CD14-positive monocyte (primary cell): ENCODE measurements around the gene IL18RAP. TPM values are rescaled to one million over a fixed set of nuclear protein-coding genes. Genes with fewer than 3 reads are reported as not detected.

Experiments used
- DNase-seq, 3 donors: peaks; one replicate each; pipeline ENCODE4 v3.0.0-alpha.2; 2011 to 2022
- H2AFZ ChIP-seq: 2 replicates; pipeline ENCODE4 v1.6.0; 2012; ENCODE audit warnings: mild to moderate bottlenecking, low read depth, low read length, inconsistent platforms; ENCODE audit not compliant: insufficient read depth, poor library complexity, severe bottlenecking
- H3K27ac ChIP-seq, 2 donors: 1 replicate in 1 of 2; 2 replicates in 1 of 2; pipeline ENCODE4 v1.5.1; 2012 to 2013; ENCODE audit warnings: low read length in 2 of 2, control low read depth in 1 of 2, inconsistent platforms in 1 of 2, low read depth in 1 of 2, mild to moderate bottlenecking in 1 of 2
- H3K27me3 ChIP-seq, 2 donors: one replicate each; pipeline versions ENCODE4 v1.6.0 to v1.6.1; 2011 to 2013; ENCODE audit warnings: low read length in 2 of 2; ENCODE audit not compliant: control insufficient read depth in 2 of 2, insufficient read depth in 2 of 2
- H3K36me3 ChIP-seq, 2 donors: replicated peaks in 1 of 2; 1 replicate in 1 of 2; 2 replicates in 1 of 2; pipeline versions ENCODE4 v1.5.1 to v1.6.1; 2012 to 2013; ENCODE audit warnings: low read length in 2 of 2, control low read depth in 1 of 2, inconsistent platforms in 1 of 2, mild to moderate bottlenecking in 1 of 2; ENCODE audit not compliant: insufficient read depth in 2 of 2, control insufficient read depth in 1 of 2
- H3K4me1 ChIP-seq, 2 donors: 1 replicate in 1 of 2; 2 replicates in 1 of 2; pipeline versions ENCODE4 v1.5.1 to v1.6.1; 2012 to 2013; ENCODE audit warnings: low read length in 2 of 2, control low read depth in 1 of 2, inconsistent platforms in 1 of 2, mild to moderate bottlenecking in 1 of 2, moderate library complexity in 1 of 2; ENCODE audit not compliant: insufficient read depth in 2 of 2, control insufficient read depth in 1 of 2
- H3K4me2 ChIP-seq: replicated peaks from 2 replicates; pipeline ENCODE3; 2012; ENCODE audit warnings: low read length, moderate library complexity, mild to moderate bottlenecking; ENCODE audit not compliant: poor library complexity, severe bottlenecking; ENCODE audit errors: extremely low read depth
- H3K4me3 ChIP-seq, 3 experiments: fragments of 200-600 bp in 1 of 3; sonication (generic) in 1 of 3; replicated peaks in 1 of 3; 1 replicate in 2 of 3; 2 replicates in 1 of 3; pipeline ENCODE4 v1.5.1; 2011 to 2013; ENCODE audit warnings: low read length in 3 of 3, mild to moderate bottlenecking in 3 of 3, control low read depth in 2 of 3, low read depth in 2 of 3, inconsistent platforms in 1 of 3, moderate library complexity in 1 of 3
- H3K79me2 ChIP-seq: 2 replicates; pipeline ENCODE4 v1.6.0; 2012; ENCODE audit warnings: mild to moderate bottlenecking, control low read depth, inconsistent platforms, low read length, moderate library complexity; ENCODE audit not compliant: insufficient read depth
- H3K9ac ChIP-seq: 2 replicates; pipeline ENCODE4 v1.6.0; 2017; ENCODE audit warnings: low read length, mild to moderate bottlenecking; ENCODE audit not compliant: insufficient read depth, poor library complexity, severe bottlenecking
- H3K9me3 ChIP-seq, 2 donors: replicated peaks in 1 of 2; 1 replicate in 1 of 2; 2 replicates in 1 of 2; pipeline versions ENCODE4 v1.5.1 to v1.6.1; 2012 to 2013; ENCODE audit warnings: low read length in 2 of 2, control low read depth in 1 of 2; ENCODE audit not compliant: control insufficient read depth in 1 of 2, insufficient read depth in 1 of 2
- H4K20me1 ChIP-seq: 2 replicates; pipeline ENCODE4 v1.6.0; 2012; ENCODE audit warnings: mild to moderate bottlenecking, low read length, control low read depth, moderate library complexity; ENCODE audit not compliant: insufficient read depth
- H3K27ac Mint-ChIP-seq, 7 donors: one replicate each; pipeline ENCODE4 v1.8.0; 2020; ENCODE audit warnings: mild to moderate bottlenecking in 7 of 7, mixed read lengths in 7 of 7, moderate library complexity in 6 of 7, inconsistent platforms in 2 of 7
- H3K27me3 Mint-ChIP-seq, 3 donors: one replicate each; pipeline ENCODE4 v1.8.0; 2021 to 2022; ENCODE audit warnings: low read depth in 3 of 3, mild to moderate bottlenecking in 3 of 3, mixed read lengths in 3 of 3, moderate library complexity in 3 of 3, inconsistent platforms in 1 of 3
- H3K36me3 Mint-ChIP-seq, 2 donors: one replicate each; pipeline ENCODE4 v1.8.0; 2020; ENCODE audit warnings: mixed read lengths in 2 of 2, inconsistent platforms in 1 of 2, mild to moderate bottlenecking in 1 of 2
- H3K4me1 Mint-ChIP-seq: one replicate; pipeline ENCODE4 v1.8.0; 2020; ENCODE audit warnings: mild to moderate bottlenecking, mixed read lengths
- H3K4me3 Mint-ChIP-seq, 2 donors: one replicate each; pipeline ENCODE4 v1.8.0; 2020; ENCODE audit warnings: mild to moderate bottlenecking in 2 of 2, mixed read lengths in 2 of 2, moderate library complexity in 1 of 2
- H3K9me3 Mint-ChIP-seq, 7 donors: one replicate each; pipeline ENCODE4 v1.8.0; 2020 to 2022; ENCODE audit warnings: mixed read lengths in 7 of 7, mild to moderate bottlenecking in 6 of 7, moderate library complexity in 6 of 7, inconsistent platforms in 2 of 7
- CTCF ChIP-seq: fragments of 200-600 bp; IDR thresholded peaks from one replicate; pipeline ENCODE4 v1.8.0; 2022; ENCODE audit warnings: antibody characterized with exemption, mild to moderate bottlenecking
- WGBS: methylation state at CpG from one replicate; pipeline ENCODE4 v1.1.5; 2013; ENCODE audit warnings: missing lambda C conversion rate; ENCODE audit not compliant: insufficient coverage; 5-methylcytosine and 5-hydroxymethylcytosine counted together
- intact Hi-C, 2 donors: fragments of 100-400 bp; cut with micrococcal nuclease; formaldehyde crosslinking; loops; one replicate each; pipeline versions ENCODE4 v1.15.0 to v1.15.1; 2023
- polyA plus RNA-seq, 3 donors: library from polyadenylated mRNA; depleted of rRNA in 1 of 3; unstranded in 2 of 3; stranded (reverse) in 1 of 3; fragments of 300-500 nt in 2 of 3; fragments of >200 nt in 1 of 3; fragmentation: Illumina TruSeq in 2 of 3; gene quantifications; 1 replicate in 2 of 3; 2 replicates in 1 of 3; pipeline ENCODE4 v1.2.3, GENCODE V29; 2012 to 2021

The IL18RAP gene
- polyA plus RNA-seq, 3 donors, result 0.24 TPM; not detected in 2

- Histone ChIP-seq H3K27ac (no peak overlapping the region), H3K4me3 (no peak overlapping the region), H2AFZ (no peak overlapping the region), H3K9ac (no peak overlapping the region), H3K9me3 (no peaks in the 10 kb centered on the region), H3K79me2 (no peaks in the 10 kb centered on the region), H3K4me1 (peaks cover 65 to 78% of the 10 kb centered on the region in 2 donors), H4K20me1 (no peaks in the 10 kb centered on the region), H3K27me3 (no peaks in the 10 kb centered on the region), H3K36me3 (no peaks in the 10 kb centered on the region), H3K4me2 (no peak overlapping the region)
- no peak for DNase-seq
- WGBS, result 64% methylated on average over 5 of the region's 5 CpGs
- intact Hi-C loops, result no loop called here
- Mint-ChIP-seq H3K27ac (peak overlapping the region in 3 of 7 donors; percentile 10 to 58 (median 17)), H3K9me3 (no peaks in the 10 kb centered on the region), H3K36me3 (peaks cover 0 to 4% of the 10 kb centered on the region in 2 donors), H3K4me3 (no peak overlapping the region), H3K27me3 (peaks cover 0 to 3% (median 0%) of the 10 kb centered on the region in 3 donors), H3K4me1 (peaks cover 67% of the 10 kb centered on the region)
- TF ChIP-seq CTCF, result no peak
Observed at GRCh38 chr2:102421890-102422759, 835 bp upstream of the IL18RAP start.

- peaks cover 59% of the 10 kb centered on the region for H3K4me1 Mint-ChIP-seq
- intact Hi-C loops, result no loop called here
- peaks cover 56 to 68% of the 10 kb centered on the region in 2 donors for H3K4me1 ChIP-seq
Observed at GRCh38 chr2:102423368-102423767, 408 bp downstream of the IL18RAP start.

More at GRCh38 chr2:102423368-102423767, 408 bp downstream of the IL18RAP start:
- DNase-seq, result no peak
- Histone ChIP-seq H3K4me3 (no peak overlapping the region), H3K36me3 (no peaks in the 10 kb centered on the region), H3K9ac (no peak overlapping the region), H3K9me3 (no peaks in the 10 kb centered on the region), H3K27me3 (no peaks in the 10 kb centered on the region), H2AFZ (no peak overlapping the region), H3K79me2 (no peaks in the 10 kb centered on the region), H4K20me1 (no peaks in the 10 kb centered on the region), H3K4me2 (peak overlapping the region; percentile 1), H3K27ac (no peak overlapping the region)
- no peak for TF ChIP-seq CTCF
- Mint-ChIP-seq H3K27ac (no peak overlapping the region), H3K9me3 (no peaks in the 10 kb centered on the region), H3K36me3 (no peaks in the 10 kb centered on the region), H3K4me3 (no peak overlapping the region), H3K27me3 (peaks cover 0 to 3% (median 0%) of the 10 kb centered on the region in 3 donors)
- WGBS, result no CpG with 5 or more reads among the region's 2 CpGs
